Measurements from ENCODE around the gene SNX14. TPM values are rescaled to one million over a fixed set of nuclear protein-coding genes. Genes with fewer than 3 reads are reported as not detected.

SNX14 gene
- total and polyA plus RNA-seq, 2 donors (not counting 3 experiments of a cell fraction or from before 2014, with no cell fraction given), result 41.3 to 74.3 TPM

DNA sequence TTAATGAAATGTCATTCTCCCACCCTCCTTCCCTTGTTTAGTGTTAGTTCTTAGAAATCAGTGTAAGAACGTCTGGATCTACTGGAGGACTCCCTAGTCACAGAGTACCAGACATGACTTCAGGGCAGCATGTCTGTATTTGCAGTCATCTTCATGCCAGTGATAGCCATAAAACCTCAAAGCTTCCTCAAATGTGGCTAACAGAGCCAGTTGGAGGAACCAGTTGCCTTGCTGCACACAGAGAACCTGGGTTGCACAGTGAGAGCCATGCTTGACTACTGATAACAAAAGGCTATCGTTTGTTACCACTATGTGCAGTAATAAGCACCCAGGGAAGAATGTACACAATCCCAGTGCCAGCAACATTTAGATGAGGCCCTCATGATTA is 123.6 kb downstream of the SNX14 start:
- FAIRE-seq (no peak), DNase-seq (ENCODE audit: low read depth, low spot score) (no peak)
- H3K9ac ChIP-seq (replicated peaks; ENCODE audit: extremely low read depth, insufficient read depth, low read length), result no peak overlapping the region
- dilution Hi-C loops (cut with MboI; ENCODE audit: extremely low pct_ligation_motif_present, low sequenced_read_pairs), result loop anchor here (25.0 kb wide), 1 partner anchor 108 kb away; no protein-coding TSS in a partner anchor
- no peaks in the 10 kb centered on the region for H3K27me3 ChIP-seq (ENCODE audit: control insufficient read depth in 2 of 2, insufficient read depth in 2 of 2, low read length in 2 of 2)
- no peak for TF ChIP-seq POLR2A (IDR thresholded peaks at IDR 0.05; ENCODE audit: low read depth, low read length)
- TF ChIP-seq, protein P1, sequence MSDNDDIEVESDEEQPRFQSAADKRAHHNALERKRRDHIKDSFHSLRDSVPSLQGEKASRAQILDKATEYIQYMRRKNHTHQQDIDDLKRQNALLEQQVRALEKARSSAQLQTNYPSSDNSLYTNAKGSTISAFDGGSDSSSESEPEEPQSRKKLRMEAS (IDR thresholded peaks at IDR 0.05; ENCODE audit: insufficient read depth, insufficient read length), result no peak
- TF ChIP-seq FOS (IDR thresholded peaks at IDR 0.05; ENCODE audit: borderline replicate concordance, insufficient read depth, low read length), result no peak
- no peak overlapping the region for H3K4me2 ChIP-seq (ENCODE audit: insufficient read depth, low read length)
- peaks cover 4% of the 10 kb centered on the region for H3K79me2 ChIP-seq (ENCODE audit: control insufficient read depth, insufficient read depth, low read length)
- H3K4me3 ChIP-seq (replicated peaks in 1 of 3; ENCODE audit: insufficient read depth in 1 of 3, low read depth in 1 of 3, low read length in 3 of 3), result no peak overlapping the region
- H4K20me1 ChIP-seq (replicated peaks; ENCODE audit: control insufficient read depth, extremely low read depth, insufficient read depth, low read length), result no peaks in the 10 kb centered on the region
- ChIA-PET CTCF (interaction anchor here (1.6 to 22.7 kb wide), 4 partner anchors 9 to 115 kb away, joined by 4 to 541 read pairs (median 6); partner anchors contain the start of gene NT5E), POLR2A (no interaction called here)
- H2AFZ ChIP-seq (ENCODE audit: low read depth, low read length), result no peak overlapping the region
- H3K4me1 ChIP-seq (ENCODE audit: control insufficient read depth, extremely low read depth, insufficient read depth, low read length), result peaks cover 16% of the 10 kb centered on the region
- H3K9me3 ChIP-seq (replicated peaks; ENCODE audit: control insufficient read depth, insufficient read depth, low read length), result no peaks in the 10 kb centered on the region
- no peaks in the 10 kb centered on the region for H3K9me1 ChIP-seq (replicated peaks; ENCODE audit: control insufficient read depth, extremely low read depth, insufficient read depth, low read length)
- peaks cover 5% of the 10 kb centered on the region in 2 experiments for H3K36me3 ChIP-seq (ENCODE audit: control insufficient read depth in 2 of 2, extremely low read depth in 1 of 2, insufficient read depth in 2 of 2, low read length in 2 of 2)
- no TSS peak for BruUV-seq (replicated peaks)
- H3K27ac ChIP-seq (ENCODE audit: insufficient read depth, low read depth, low read length), result no peak overlapping the region
- intact Hi-C loops (cut with micrococcal nuclease), result no loop called here

DNA sequence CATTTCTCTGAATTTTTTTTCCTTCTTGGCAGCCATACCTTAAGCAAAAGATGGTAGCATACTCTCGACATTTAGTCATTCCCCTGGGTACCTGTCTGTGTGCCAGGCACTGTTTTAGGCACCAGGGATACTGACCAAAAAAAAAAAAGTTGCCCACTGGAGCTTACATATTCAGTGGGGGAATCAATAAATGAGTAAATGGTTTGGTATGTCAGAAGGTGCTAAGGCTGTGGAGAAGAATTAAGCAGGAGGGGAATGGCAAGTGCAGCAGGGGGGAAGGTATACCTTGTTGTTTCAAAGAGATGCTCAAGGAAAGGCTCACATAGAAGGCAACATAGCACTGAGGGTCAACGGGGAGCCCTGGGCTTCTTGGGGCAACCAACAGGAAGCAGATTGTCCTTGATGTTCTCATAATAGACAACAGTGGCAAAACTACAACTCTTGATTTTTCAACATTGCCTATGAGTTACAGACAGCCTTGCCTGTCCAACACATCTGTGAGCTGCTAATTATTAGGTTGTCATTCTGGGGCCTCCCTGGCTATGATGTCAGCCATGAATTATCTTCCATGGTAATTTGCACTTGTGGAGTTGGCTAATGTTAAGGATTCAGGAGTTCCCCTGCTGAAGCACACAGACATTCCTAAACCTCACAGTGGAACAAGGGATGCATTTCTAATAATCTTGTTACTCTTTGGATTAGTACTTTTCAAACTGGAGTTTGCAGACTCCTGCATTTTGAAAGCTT is 124.2 kb downstream of the SNX14 start:
- H3K4me3 ChIP-seq (replicated peaks in 1 of 3; ENCODE audit: insufficient read depth in 1 of 3, low read depth in 1 of 3, low read length in 3 of 3), result no peak overlapping the region
- H3K27me3 ChIP-seq (ENCODE audit: control insufficient read depth in 2 of 2, insufficient read depth in 2 of 2, low read length in 2 of 2), result no peaks in the 10 kb centered on the region
- intact Hi-C loops (cut with micrococcal nuclease), result loop anchor here (10.0 kb wide), 1 partner anchor 825 kb away; no protein-coding TSS in a partner anchor
- no peaks in the 10 kb centered on the region for H3K9me1 ChIP-seq (replicated peaks; ENCODE audit: control insufficient read depth, extremely low read depth, insufficient read depth, low read length)
- no peak overlapping the region for H3K27ac ChIP-seq (ENCODE audit: insufficient read depth, low read depth, low read length)
- no peaks in the 10 kb centered on the region for H4K20me1 ChIP-seq (replicated peaks; ENCODE audit: control insufficient read depth, extremely low read depth, insufficient read depth, low read length)
- peaks cover 4% of the 10 kb centered on the region for H3K79me2 ChIP-seq (ENCODE audit: control insufficient read depth, insufficient read depth, low read length)
- no peak overlapping the region for H2AFZ ChIP-seq (ENCODE audit: low read depth, low read length)
- H3K4me1 ChIP-seq (ENCODE audit: control insufficient read depth, extremely low read depth, insufficient read depth, low read length), result peaks cover 22% of the 10 kb centered on the region
- H3K9ac ChIP-seq (replicated peaks; ENCODE audit: extremely low read depth, insufficient read depth, low read length), result no peak overlapping the region
- no peak for TF ChIP-seq EZH2 (IDR thresholded peaks at IDR 0.05; ENCODE audit: borderline replicate concordance, low read depth, low read length, severe bottlenecking)
- TF ChIP-seq, protein P2, sequence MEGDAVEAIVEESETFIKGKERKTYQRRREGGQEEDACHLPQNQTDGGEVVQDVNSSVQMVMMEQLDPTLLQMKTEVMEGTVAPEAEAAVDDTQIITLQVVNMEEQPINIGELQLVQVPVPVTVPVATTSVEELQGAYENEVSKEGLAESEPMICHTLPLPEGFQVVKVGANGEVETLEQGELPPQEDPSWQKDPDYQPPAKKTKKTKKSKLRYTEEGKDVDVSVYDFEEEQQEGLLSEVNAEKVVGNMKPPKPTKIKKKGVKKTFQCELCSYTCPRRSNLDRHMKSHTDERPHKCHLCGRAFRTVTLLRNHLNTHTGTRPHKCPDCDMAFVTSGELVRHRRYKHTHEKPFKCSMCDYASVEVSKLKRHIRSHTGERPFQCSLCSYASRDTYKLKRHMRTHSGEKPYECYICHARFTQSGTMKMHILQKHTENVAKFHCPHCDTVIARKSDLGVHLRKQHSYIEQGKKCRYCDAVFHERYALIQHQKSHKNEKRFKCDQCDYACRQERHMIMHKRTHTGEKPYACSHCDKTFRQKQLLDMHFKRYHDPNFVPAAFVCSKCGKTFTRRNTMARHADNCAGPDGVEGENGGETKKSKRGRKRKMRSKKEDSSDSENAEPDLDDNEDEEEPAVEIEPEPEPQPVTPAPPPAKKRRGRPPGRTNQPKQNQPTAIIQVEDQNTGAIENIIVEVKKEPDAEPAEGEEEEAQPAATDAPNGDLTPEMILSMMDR (IDR thresholded peaks at IDR 0.05; ENCODE audit: extremely low read depth in 1 of 2, insufficient read depth in 1 of 2, low read depth in 1 of 2, low read length in 2 of 2), result no peak
- TF ChIP-seq JUN (IDR thresholded peaks at IDR 0.05; ENCODE audit: borderline replicate concordance, insufficient read depth, insufficient read length, low read depth), result no peak
- TF ChIP-seq GATA2 (IDR thresholded peaks at IDR 0.05; ENCODE audit: insufficient read depth, insufficient read length, low read depth, low read length), result no peak
- TF ChIP-seq, protein P1 (IDR thresholded peaks at IDR 0.05; ENCODE audit: insufficient read depth, insufficient read length), result no peak
- TF ChIP-seq MYC (IDR thresholded peaks at IDR 0.05; ENCODE audit: low read depth, low read length), result no peak
- TF ChIP-seq POLR2AphosphoS5 (IDR thresholded peaks at IDR 0.05; ENCODE audit: insufficient read depth, low read depth, low read length), result no peak
- no peak for TF ChIP-seq POLR2A (IDR thresholded peaks at IDR 0.05; ENCODE audit: low read depth, low read length)
- TF ChIP-seq FOS (IDR thresholded peaks at IDR 0.05; ENCODE audit: borderline replicate concordance, insufficient read depth, low read length), result no peak
- no peak for FAIRE-seq
- no peak for DNase-seq (ENCODE audit: low read depth, low spot score)
- H3K9me3 ChIP-seq (replicated peaks; ENCODE audit: control insufficient read depth, insufficient read depth, low read length), result no peaks in the 10 kb centered on the region
- no peak overlapping the region for H3K4me2 ChIP-seq (ENCODE audit: insufficient read depth, low read length)
- no TSS peak for BruUV-seq (replicated peaks)
- ChIA-PET CTCF (interaction anchor here (1.2 to 22.7 kb wide), 5 partner anchors 10 to 114 kb away, joined by 3 to 541 read pairs (median 6); partner anchors contain the start of gene NT5E), POLR2A (no interaction called here)
- dilution Hi-C loops (cut with MboI; ENCODE audit: extremely low pct_ligation_motif_present, low sequenced_read_pairs), result loop anchor here (25.0 kb wide), 1 partner anchor 107 kb away; no protein-coding TSS in a partner anchor
- H3K36me3 ChIP-seq (ENCODE audit: control insufficient read depth in 2 of 2, extremely low read depth in 1 of 2, insufficient read depth in 2 of 2, low read length in 2 of 2), result peaks cover 5% of the 10 kb centered on the region in 2 experiments

Data from endothelial cell of umbilical vein (primary cell).